Activated T-cell treated with anti-CD3 and anti-CD28 coated beads, Interleukin-2, amount 50 U/mL, for 72 hours (primary cell): ENCODE results near the gene PKP1. TPM values are rescaled to one million over a fixed set of nuclear protein-coding genes. Genes with fewer than 3 reads are reported as not detected.

Experiments
- ATAC-seq, 2 donors: fragments of 150-1000 bp; cut with Tn5 transposase; replicated peaks in 1 of 2; 2 replicates each; pipeline ENCODE4 v1.10.0; 2021; ENCODE audit warnings: moderate library complexity in 2 of 2, mild to moderate bottlenecking in 1 of 2
- DNase-seq, 2 donors: peaks; one replicate each; pipeline ENCODE4 v3.0.0; 2021 to 2022; ENCODE audit warnings: mixed read lengths in 1 of 2
- H3K27ac Mint-ChIP-seq: one replicate; pipeline ENCODE4 v1.8.0; 2022; ENCODE audit warnings: mild to moderate bottlenecking, moderate library complexity, mixed read lengths
- H3K27me3 Mint-ChIP-seq: one replicate; pipeline ENCODE4 v1.8.0; 2022; ENCODE audit warnings: low read depth, mixed read lengths
- H3K36me3 Mint-ChIP-seq, 2 donors: one replicate each; pipeline ENCODE4 v1.8.0; 2022; ENCODE audit warnings: mixed read lengths in 2 of 2, mild to moderate bottlenecking in 1 of 2; ENCODE audit not compliant: insufficient read depth in 2 of 2
- H3K4me1 Mint-ChIP-seq: one replicate; pipeline ENCODE4 v1.8.0; 2022; ENCODE audit warnings: low read depth, mixed read lengths
- H3K4me3 Mint-ChIP-seq, 2 donors: one replicate each; pipeline ENCODE4 v1.8.0; 2022; ENCODE audit warnings: mild to moderate bottlenecking in 2 of 2, mixed read lengths in 2 of 2, moderate library complexity in 2 of 2
- H3K9me3 Mint-ChIP-seq, 2 donors: one replicate each; pipeline ENCODE4 v1.8.0; 2022; ENCODE audit warnings: mixed read lengths in 2 of 2
- total RNA-seq, 2 donors: library from RNA; stranded (reverse); gene quantifications; one replicate each; pipeline ENCODE4 v1.2.3, GENCODE V29; 2022

PKP1 gene
- total RNA-seq, 2 donors from 2014 or later: not detected

DNA sequence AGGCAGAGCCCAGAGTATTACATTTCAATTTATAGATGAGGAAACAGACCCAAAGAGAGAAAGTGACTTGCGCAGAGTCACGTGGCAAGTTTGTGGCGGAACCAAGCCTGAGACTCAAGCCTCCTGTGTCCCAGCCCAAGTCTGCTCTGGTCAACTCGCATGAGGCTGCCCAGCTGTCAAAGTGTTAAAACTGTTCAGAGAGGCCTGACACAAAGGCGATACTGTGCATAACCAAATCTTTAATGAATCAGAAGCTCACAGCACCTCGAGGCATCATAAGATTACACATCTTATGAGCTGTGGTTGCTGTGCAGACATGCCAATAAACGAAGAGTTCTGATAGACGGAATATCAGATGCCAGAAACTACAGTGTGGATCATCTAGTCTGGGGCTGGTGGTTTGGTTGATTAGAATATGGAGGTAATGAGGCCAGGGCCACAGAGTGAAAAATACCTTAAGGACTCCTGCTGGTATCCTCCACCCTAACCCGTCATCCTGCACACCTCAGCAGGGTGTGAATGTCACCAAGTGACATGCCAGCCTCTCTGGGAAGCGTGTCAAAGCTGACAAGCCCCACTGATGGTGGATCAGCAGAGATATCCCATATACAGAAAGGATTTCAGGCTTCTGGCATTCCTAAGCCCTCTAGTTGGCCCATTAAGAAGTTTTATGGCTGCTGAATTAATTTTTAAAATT, 52.0 kb downstream of the PKP1 start:
- H3K9me3 Mint-ChIP-seq: no peaks in the 10 kb centered on the region
- no peak overlapping the region for H3K4me3 Mint-ChIP-seq
- DNase-seq (no peak), ATAC-seq (no peak)
- no peaks in the 10 kb centered on the region for H3K36me3 Mint-ChIP-seq
- H3K27ac Mint-ChIP-seq: no peak overlapping the region
- no peaks in the 10 kb centered on the region for H3K4me1 Mint-ChIP-seq
- peaks cover 6% of the 10 kb centered on the region for H3K27me3 Mint-ChIP-seq

DNA sequence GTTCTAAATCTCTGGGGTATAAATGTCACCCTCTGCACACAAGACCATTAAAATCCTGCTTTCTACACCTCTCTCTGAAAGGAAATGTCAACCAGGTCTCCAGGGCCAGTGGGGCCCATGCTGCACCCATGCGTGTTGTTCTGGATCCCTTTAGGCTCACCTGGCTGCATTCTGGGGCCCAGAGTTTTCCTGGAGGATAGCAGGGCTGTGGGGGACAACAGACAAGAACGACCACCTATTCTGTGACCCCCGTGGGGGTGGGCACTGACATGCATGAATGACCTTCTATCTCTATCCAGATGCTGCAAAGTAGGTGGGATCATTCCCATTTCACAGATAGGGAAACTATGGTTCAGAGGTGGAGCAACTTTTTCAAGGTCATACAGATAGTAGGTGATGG, 52.6 kb downstream of the PKP1 start:
- Mint-ChIP-seq H3K27ac (no peak overlapping the region), H3K27me3 (peaks cover 6% of the 10 kb centered on the region), H3K4me3 (no peak overlapping the region), H3K36me3 (no peaks in the 10 kb centered on the region), H3K9me3 (no peaks in the 10 kb centered on the region), H3K4me1 (no peaks in the 10 kb centered on the region)
- DNase-seq (no peak), ATAC-seq (no peak)

DNA sequence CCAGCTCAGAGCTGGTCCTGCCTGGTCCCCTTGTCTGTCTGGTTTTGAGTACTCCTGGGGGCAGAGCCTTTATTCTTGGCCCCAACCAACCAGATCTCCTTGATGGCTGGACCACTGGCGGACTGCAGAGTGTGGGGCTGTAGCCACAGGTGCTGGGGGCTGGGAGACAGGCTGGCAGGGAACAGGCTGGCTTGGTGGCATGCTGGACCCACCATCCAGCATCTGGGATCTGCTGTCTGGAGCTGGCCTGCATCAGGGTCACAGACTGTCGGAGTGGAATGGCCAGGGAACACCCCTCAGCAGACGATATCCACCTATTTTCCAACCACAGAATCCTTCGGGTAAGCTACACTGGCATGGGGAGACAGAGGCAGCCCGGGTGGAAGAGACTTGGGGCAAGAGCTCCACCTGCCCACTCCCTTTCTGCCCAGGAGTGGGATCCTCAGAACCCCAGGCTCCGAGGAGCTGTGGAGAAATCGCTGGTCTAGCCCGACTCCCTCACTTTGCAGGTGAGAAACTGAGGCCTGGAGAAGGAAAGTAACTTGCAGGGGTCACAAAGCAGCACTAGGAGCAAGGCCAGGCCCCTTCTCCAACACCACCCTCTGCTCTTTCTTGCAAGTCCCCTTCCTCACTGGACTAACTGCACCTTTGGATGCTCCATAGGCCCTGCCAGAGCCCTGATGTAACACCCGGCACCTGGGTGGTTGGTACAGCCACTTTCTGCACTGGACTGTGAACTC, 53.6 kb downstream of the PKP1 start:
- ATAC-seq (no peak), DNase-seq (no peak)
- Mint-ChIP-seq H3K4me1 (no peaks in the 10 kb centered on the region), H3K27me3 (peaks cover 6% of the 10 kb centered on the region), H3K9me3 (peaks cover 1% of the 10 kb centered on the region in 2 donors), H3K36me3 (no peaks in the 10 kb centered on the region), H3K27ac (no peak overlapping the region), H3K4me3 (no peak overlapping the region)

DNA sequence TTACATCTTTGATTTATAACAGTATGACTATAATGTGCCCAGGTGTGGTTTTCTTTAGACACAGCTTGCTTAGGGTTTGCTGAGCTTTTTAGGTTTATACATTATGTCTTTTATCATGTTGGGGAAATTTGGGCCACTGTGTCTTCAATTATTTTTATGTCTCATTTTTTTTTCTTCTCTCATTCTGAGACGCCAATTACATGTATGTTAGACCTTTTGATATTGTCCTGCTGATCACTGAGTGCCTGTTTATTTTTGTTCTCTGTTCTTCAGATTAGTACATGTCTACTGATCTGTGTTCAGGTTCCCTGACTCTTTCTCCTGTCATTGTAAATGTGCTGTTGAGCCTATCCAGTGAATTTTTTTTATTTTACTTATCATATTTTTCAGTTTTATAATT, 58.1 kb downstream of the PKP1 start:
- no peak overlapping the region for H3K4me3 Mint-ChIP-seq
- H3K4me1 Mint-ChIP-seq: no peaks in the 10 kb centered on the region
- H3K27ac Mint-ChIP-seq: no peak overlapping the region
- ATAC-seq: no peak
- peaks cover 6% of the 10 kb centered on the region for H3K27me3 Mint-ChIP-seq
- no peak for DNase-seq
- H3K36me3 Mint-ChIP-seq: no peaks in the 10 kb centered on the region
- peaks cover 1% of the 10 kb centered on the region in 2 donors for H3K9me3 Mint-ChIP-seq

DNA sequence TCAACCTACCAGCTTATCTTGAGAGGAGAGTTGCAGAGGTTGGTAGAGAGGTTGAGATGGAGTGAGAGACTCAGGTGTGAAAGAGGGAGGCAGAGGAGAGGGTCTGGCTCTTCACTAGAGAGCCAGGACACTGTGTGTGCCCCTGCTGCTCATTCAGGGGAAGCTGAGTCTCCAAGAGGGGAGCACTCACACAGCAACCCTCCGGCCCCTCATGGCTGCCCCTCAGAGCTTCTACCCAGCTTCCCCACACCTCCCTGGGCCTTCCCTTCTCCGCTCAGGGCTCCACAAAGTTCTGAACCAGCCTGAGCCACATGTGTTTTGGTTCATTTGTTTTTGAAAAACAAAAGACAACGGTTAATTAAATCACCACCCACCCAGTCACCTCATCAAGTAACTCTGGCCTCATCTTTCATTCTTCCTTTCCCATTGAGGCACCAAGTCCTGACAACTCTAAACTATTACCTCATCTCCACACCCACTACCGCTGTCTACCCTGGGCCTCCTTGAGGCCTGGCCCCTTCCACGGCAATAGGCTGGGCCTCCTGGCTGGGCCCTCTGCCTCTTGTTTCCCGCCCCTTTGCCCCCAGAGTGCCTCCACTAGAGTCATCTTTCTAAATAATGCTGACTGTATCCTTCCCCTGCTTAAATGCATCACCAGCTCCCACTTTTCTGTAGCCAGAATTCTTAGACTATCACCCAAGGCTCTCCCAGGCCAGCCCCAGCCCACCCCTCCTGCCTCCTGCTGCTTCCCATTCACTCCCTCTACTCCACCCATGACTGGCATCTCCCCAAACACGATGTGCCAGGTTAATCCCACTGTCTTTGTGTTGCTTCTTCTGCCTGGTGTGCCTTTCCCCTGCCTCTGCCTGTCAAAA, 61.1 kb downstream of the PKP1 start:
- Mint-ChIP-seq H3K27me3 (peaks cover 14% of the 10 kb centered on the region), H3K36me3 (no peaks in the 10 kb centered on the region), H3K4me3 (no peak overlapping the region), H3K9me3 (peaks cover 1% of the 10 kb centered on the region in 2 donors), H3K4me1 (no peaks in the 10 kb centered on the region), H3K27ac (no peak overlapping the region)
- ATAC-seq (no peak), DNase-seq (no peak)

DNA sequence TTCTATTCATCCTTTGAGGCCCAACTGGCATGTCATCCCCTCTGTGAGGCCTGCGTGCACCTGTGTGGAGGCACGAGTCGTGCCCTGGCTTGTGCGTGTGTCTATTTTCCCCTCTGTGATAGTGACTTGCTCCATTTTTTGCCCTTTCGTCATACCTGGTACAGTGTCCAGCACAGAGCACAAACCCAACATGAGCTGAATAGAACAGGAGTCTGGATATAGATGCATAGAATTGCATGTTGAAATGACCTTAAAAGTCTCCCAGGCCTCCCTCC, 61.7 kb downstream of the PKP1 start:
- DNase-seq (no peak), ATAC-seq (no peak)
- H3K4me1 Mint-ChIP-seq: no peaks in the 10 kb centered on the region
- no peak overlapping the region for H3K4me3 Mint-ChIP-seq
- no peaks in the 10 kb centered on the region for H3K36me3 Mint-ChIP-seq
- peaks cover 16% of the 10 kb centered on the region for H3K27me3 Mint-ChIP-seq
- H3K9me3 Mint-ChIP-seq: peaks cover 1% of the 10 kb centered on the region in 2 donors
- no peak overlapping the region for H3K27ac Mint-ChIP-seq

DNA sequence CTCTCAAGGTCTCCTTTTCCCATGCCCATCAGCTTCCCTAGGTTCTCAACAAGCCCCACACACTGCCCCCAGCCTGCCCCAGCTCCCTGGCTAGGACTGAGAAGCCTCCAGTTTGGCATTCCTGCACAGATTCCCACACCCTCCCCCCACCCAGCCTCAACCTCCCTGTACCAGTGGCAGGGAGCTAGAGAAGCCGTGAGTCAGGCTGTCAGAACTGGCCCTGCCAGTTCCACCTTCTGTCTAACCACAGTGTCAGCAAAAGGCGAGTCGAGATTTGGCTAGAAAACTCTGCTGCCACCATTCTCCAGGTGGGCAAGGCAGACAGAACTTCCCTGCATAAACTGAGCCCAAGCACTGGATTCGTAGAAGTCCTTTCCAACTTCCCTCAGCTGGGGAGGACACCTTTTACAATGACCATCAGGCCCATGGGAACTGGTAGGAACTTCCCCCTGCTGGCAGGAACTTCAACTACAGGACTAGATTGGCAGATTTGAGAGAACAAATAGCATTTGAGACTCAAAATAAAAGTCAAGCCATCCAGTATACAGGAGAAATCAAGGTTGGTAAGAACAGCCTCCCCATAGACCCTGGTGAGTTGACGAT, 63.1 kb downstream of the PKP1 start:
- Mint-ChIP-seq H3K4me1 (no peaks in the 10 kb centered on the region), H3K4me3 (no peak overlapping the region), H3K9me3 (peaks cover 0 to under 1% of the 10 kb centered on the region in 2 donors), H3K36me3 (no peaks in the 10 kb centered on the region), H3K27ac (no peak overlapping the region), H3K27me3 (peaks cover 22% of the 10 kb centered on the region)
- no peak for ATAC-seq
- DNase-seq: peak; percentile 5 to 14

DNA sequence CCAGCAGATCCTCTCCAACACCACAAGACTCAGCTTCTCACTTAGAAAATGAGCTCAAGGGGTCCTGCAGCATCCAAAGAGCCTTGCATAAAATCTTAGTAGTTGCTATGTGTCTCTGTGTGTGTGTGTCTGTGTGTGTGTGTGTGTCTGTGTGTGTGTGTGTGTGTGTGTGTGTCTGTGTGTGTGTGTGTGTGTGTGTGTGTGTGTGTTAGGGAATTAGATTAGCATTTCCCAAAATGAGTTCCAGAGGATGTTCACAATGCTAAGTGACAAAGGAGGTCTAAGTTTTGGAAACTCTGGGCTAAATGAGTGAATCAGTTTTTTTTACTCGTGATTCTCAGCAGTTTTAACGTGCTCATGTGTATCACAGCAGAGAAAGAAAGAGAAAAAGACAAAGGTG, 63.7 kb downstream of the PKP1 start:
- ATAC-seq (no peak), DNase-seq (no peak)
- no peaks in the 10 kb centered on the region for H3K4me1 Mint-ChIP-seq
- no peaks in the 10 kb centered on the region for H3K36me3 Mint-ChIP-seq
- peaks cover 22% of the 10 kb centered on the region for H3K27me3 Mint-ChIP-seq
- H3K4me3 Mint-ChIP-seq: no peak overlapping the region
- no peaks in the 10 kb centered on the region for H3K9me3 Mint-ChIP-seq
- H3K27ac Mint-ChIP-seq: no peak overlapping the region

DNA sequence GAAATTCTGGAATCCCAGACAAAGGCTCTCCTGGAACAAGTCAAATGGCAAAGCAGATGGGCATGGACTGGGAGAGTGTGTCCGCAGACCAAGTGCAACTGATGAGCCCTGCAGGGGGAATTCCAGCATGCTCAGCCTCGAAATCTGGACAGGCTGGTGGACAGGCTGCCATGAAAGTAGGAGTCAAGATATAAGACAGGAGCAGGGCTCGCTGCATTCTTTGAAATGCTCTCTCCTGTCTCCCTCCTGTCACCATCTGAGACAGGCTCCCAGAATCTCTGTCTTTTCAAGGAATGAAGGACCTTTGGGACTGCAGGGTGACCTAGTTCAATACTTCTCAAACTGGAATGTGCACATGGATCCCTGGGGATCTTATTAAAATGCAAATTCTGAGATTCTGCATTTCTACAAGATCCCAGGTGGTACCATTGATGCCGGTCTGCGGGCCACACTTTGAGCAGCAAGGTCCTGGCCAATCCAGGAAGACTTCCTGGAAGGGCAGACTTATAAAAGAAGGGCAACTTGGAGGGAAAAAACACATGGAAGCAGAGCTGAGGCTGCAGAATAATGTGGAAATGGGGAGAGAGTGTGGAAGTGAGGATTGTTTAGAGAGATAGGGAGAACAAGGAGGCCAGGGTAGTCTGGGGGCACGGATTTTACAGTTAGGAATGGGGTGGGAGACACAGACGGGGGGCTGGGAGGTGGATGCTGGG, 64.3 kb downstream of the PKP1 start:
- Mint-ChIP-seq H3K4me3 (no peak overlapping the region), H3K9me3 (no peaks in the 10 kb centered on the region), H3K4me1 (no peaks in the 10 kb centered on the region), H3K27ac (no peak overlapping the region), H3K36me3 (no peaks in the 10 kb centered on the region), H3K27me3 (peaks cover 22% of the 10 kb centered on the region)
- ATAC-seq (no peak), DNase-seq (no peak)

DNA sequence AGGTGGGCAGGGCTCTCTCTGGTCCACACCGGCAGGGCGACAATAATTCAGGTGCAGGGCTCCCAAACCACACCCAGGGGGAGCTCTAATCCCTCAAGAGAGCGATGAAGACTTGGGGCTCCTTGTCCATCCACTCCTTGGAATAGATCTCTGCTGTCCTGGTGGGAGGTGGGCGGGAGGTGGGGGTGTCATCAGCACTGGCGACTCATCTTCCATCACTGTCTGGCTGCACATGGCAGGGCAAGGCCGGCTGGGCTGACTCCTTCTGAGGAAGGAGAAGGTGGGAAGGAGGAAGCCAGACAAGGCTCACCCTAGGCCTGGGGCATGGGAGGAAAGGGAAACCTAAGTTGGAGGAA, 64.9 kb downstream of the PKP1 start:
- no peak overlapping the region for H3K4me3 Mint-ChIP-seq
- H3K27me3 Mint-ChIP-seq: peaks cover 22% of the 10 kb centered on the region
- H3K36me3 Mint-ChIP-seq: no peaks in the 10 kb centered on the region
- H3K4me1 Mint-ChIP-seq: no peaks in the 10 kb centered on the region
- no peak overlapping the region for H3K27ac Mint-ChIP-seq
- H3K9me3 Mint-ChIP-seq: no peaks in the 10 kb centered on the region
- peak in 1 of 2 donors; percentile 55 for ATAC-seq
- DNase-seq: peak; percentile 37 to 38

DNA sequence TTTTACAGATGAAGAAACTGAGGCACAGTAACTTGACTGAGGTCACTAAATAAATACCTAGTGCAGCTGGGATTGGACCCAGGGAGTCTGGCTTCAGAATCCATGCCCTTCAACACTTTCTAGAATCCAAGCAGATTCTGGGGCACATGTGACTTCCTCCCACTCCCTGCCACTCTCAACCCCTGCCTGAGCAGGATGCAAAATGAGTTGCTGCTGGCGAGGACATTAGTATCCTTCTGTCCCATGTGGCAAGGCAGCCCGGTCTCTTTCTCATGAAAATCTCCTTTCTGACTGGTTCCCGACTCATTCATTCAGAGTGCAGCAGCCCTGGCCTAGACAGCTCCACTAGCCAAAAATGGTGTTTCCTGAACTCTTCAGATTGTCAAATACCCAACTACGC, 65.8 kb downstream of the PKP1 start:
- DNase-seq (no peak), ATAC-seq (no peak)
- H3K4me1 Mint-ChIP-seq: no peaks in the 10 kb centered on the region
- H3K36me3 Mint-ChIP-seq: no peaks in the 10 kb centered on the region
- H3K27me3 Mint-ChIP-seq: peaks cover 22% of the 10 kb centered on the region
- no peaks in the 10 kb centered on the region for H3K9me3 Mint-ChIP-seq
- H3K4me3 Mint-ChIP-seq: no peak overlapping the region
- H3K27ac Mint-ChIP-seq: no peak overlapping the region

DNA sequence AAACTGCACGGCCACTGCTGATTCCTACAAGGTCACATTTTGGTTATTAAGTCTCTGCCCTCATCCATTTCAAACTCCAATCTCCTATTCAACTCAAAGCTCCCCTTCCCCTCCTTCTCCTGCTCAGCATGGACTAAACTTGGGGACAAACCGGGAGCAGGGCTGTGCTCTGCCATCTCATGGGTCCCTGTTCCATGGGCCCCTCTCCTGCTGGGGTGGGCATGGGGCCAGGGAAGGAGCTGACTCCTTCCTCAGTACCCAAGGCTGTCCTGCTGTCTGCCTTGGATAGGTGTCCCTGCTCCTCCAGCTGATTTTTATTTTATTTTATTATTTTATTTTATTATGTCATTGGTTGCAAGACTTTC, 67.0 kb downstream of the PKP1 start:
- H3K4me3 Mint-ChIP-seq: no peak overlapping the region
- H3K27me3 Mint-ChIP-seq: peaks cover 22% of the 10 kb centered on the region
- H3K4me1 Mint-ChIP-seq: no peaks in the 10 kb centered on the region
- DNase-seq: no peak
- no peaks in the 10 kb centered on the region for H3K9me3 Mint-ChIP-seq
- H3K36me3 Mint-ChIP-seq: no peaks in the 10 kb centered on the region
- no peak for ATAC-seq
- no peak overlapping the region for H3K27ac Mint-ChIP-seq

DNA sequence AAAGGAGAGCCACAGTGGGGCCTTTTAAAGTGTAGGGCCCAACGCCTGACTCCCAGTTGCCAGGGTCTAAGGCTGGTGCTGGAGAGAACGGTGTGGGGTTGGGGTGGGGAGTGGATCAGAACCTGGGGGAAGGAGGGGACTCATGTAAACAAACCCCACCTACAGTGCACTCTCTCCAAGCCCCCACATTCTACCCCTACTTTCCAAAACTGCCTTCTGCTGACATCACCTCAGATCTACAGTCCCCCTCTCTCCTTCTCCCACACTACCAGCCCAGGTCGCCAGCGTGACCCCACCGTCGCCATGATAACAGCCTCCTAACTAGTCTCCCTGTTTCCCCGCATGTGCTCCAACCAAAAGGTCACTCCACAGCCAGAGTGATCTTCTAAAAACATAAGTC, 67.6 kb downstream of the PKP1 start:
- Mint-ChIP-seq H3K9me3 (no peaks in the 10 kb centered on the region), H3K36me3 (no peaks in the 10 kb centered on the region), H3K27me3 (peaks cover 22% of the 10 kb centered on the region)

More for the DNA sequence above, 67.6 kb downstream of the PKP1 start:
- Mint-ChIP-seq H3K4me1 (no peaks in the 10 kb centered on the region), H3K4me3 (no peak overlapping the region), H3K27ac (no peak overlapping the region)
- ATAC-seq (no peak), DNase-seq (no peak)
